HG03039 (cell line): ENCODE data around the gene SLC66A1.

Experiments
- ATAC-seq: cut with Tn5 transposase; IDR thresholded peaks from one replicate; pipeline ENCODE4 v1.9.1; 2021; ENCODE audit warnings: mild to moderate bottlenecking, moderate library complexity; ENCODE audit not compliant: unreplicated experiment

SLC66A1 gene

DNA sequence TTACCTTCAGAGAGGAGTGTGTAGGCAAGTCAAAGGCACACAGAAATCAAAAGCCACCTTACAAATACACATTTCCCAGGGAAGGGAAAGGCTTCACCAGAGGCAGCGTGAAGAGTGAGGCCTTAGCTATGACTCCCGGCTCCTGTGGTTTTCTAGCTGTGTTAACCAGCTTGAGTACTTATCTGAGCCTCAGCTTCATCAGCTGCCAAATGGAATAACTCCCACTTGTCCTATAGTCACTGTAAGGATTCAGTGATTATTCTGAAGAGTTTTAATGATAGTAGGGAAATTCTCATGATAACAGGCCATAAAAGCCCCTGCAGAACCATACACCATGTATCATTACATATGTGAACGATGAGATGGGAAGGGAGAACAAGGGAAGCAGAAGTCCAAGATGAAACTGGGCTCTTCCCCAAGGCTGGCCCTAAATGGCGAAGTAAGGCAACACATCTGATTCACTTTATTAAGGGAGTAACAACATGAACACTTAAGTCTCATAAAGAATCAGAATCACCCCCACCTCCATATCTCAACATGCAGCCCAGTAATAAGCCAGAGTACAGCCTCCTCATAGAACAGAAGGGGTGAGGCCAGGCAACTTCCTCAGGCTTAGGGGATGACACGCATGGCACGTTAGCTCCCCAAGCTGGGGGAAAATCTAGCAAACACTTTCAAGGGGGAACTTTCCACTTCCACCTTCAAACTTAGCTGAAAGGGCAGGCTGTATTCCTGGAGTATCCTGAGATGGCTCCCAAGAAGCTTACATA lies 63.7 kb downstream of the SLC66A1 start:
- no peak for ATAC-seq

DNA sequence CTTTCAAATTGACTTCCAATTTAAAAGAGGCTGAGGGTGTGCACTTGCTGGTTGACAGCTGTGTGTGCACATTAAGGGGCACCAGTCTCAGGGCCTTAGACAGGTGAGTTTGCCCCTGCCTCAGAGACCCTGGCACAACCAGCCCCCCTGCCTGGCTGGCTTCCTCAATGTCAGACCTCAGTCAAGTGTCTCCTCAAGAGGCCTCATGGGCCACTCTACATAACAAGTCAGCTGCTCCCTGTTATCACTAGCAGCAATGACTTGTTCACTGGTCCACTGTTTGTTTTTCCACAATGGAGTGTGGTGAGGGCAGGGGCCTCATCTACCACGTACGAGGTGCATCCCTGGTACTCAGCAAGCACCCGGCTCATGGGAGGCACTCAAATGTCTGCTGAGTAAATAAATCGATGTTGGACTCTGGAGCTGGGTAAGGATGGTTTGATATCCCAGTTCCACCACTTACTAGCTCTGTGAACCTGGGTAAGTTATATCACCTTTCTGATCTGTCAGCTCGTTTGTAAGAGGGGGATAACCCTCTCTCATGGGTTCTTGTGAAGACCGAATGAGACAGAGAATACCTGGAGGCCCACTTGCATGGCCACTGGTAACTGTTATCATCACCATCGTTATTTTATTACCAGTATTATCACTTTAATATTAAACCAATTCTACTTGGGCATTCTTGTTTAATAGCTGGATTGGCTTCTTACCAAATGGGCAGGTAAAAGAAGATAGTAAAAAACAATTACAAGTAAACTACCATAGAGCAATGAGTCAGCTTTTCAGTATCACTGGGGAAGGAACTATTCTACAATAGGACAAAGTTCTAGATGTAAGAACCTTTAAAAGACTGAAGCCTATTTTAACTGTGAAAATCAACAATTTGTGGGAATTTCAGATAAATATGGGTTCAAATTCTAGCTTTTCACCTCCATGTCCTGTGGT lies 64.6 kb downstream of the SLC66A1 start:
- ATAC-seq: no peak

- ATAC-seq: no peak
Measured at GRCh38 chr1:19377812-19378718, 65.9 kb downstream of the SLC66A1 start.
